ENCODE measurements around the gene ADAMTSL1.

Gene ADAMTSL1

GRCh38 chr9:18771763-18772162, 297.8 kb downstream of the ADAMTSL1 start:
- H3K27me3 ChIP-seq (ENCODE audit: control insufficient read depth in 1 of 2, insufficient read depth in 2 of 2, low read length in 2 of 2): no peaks in the 10 kb centered on the region
- H3K27ac ChIP-seq (ENCODE audit: low read depth, low read length): no peak overlapping the region
- peaks cover 0 to 15% of the 10 kb centered on the region in 2 donors for H3K4me1 ChIP-seq (ENCODE audit: control insufficient read depth in 1 of 2, insufficient read depth in 2 of 2, low read length in 2 of 2)
- no peaks in the 10 kb centered on the region for H3K9me3 ChIP-seq (ENCODE audit: control insufficient read depth in 1 of 2, low read length in 2 of 2)
- no peaks in the 10 kb centered on the region for H3K36me3 ChIP-seq (ENCODE audit: control insufficient read depth in 1 of 2, insufficient read depth in 2 of 2, low read length in 2 of 2)
- H3K4me3 ChIP-seq (ENCODE audit: low read depth in 1 of 2, low read length in 2 of 2): no peak overlapping the region
- no peak overlapping the region for H3K9ac ChIP-seq (ENCODE audit: low read depth in 1 of 2, low read length in 2 of 2)

DNA sequence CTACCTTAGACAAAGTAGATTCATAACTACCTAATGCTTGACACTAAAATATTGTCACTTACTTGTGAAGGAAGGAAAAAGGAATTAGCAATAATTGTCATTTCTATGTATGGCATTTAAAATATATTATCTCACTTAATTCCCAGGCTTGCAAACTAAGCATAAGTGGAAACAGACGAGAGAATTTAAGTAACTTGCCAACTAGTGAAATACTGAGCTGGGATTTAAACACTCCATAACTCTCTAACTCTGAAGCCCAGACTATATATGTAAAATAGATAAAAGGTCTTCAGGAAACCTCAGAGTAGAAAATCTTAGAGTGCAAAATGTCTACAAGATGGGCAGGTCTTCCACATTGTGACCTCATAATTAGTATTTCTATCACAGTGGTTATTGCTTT, 301.3 kb downstream of the ADAMTSL1 start:
- H3K4me3 ChIP-seq (ENCODE audit: low read depth in 1 of 2, low read length in 2 of 2): no peak overlapping the region
- H3K4me1 ChIP-seq (ENCODE audit: control insufficient read depth in 1 of 2, insufficient read depth in 2 of 2, low read length in 2 of 2): peaks cover 0 to 28% of the 10 kb centered on the region in 2 donors
- no peaks in the 10 kb centered on the region for H3K27me3 ChIP-seq (ENCODE audit: control insufficient read depth in 1 of 2, insufficient read depth in 2 of 2, low read length in 2 of 2)
- H3K27ac ChIP-seq (ENCODE audit: low read depth, low read length): no peak overlapping the region
- no peaks in the 10 kb centered on the region for H3K36me3 ChIP-seq (ENCODE audit: control insufficient read depth in 1 of 2, insufficient read depth in 2 of 2, low read length in 2 of 2)
- no peaks in the 10 kb centered on the region for H3K9me3 ChIP-seq (ENCODE audit: control insufficient read depth in 1 of 2, low read length in 2 of 2)
- H3K9ac ChIP-seq (ENCODE audit: low read depth in 1 of 2, low read length in 2 of 2): no peak overlapping the region

DNA sequence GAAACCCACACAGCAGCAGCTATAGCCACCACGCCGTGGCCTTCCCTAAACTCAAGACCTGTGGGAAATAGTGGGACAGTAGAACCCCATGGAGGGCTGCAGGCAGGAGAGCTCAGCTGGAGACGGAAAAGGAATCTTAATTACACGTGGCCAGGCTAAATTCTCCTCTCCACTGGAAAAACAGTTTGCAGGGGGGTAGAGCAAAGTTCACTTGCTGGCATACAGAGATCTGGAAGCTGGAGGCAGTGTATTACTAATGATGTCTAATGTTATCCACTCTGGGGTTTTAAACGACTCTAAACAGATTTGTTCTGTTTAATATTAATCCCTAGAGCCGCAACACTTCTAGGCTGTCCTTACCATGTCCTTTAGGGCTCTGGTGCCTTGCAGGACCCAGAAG, 302.0 kb downstream of the ADAMTSL1 start:
- H3K9ac ChIP-seq (ENCODE audit: low read depth in 1 of 2, low read length in 2 of 2): no peak overlapping the region
- no peaks in the 10 kb centered on the region for H3K36me3 ChIP-seq (ENCODE audit: control insufficient read depth in 1 of 2, insufficient read depth in 2 of 2, low read length in 2 of 2)
- no peaks in the 10 kb centered on the region for H3K27me3 ChIP-seq (ENCODE audit: control insufficient read depth in 1 of 2, insufficient read depth in 2 of 2, low read length in 2 of 2)
- no peak overlapping the region for H3K27ac ChIP-seq (ENCODE audit: low read depth, low read length)
- peaks cover 0 to 28% of the 10 kb centered on the region in 2 donors for H3K4me1 ChIP-seq (ENCODE audit: control insufficient read depth in 1 of 2, insufficient read depth in 2 of 2, low read length in 2 of 2)
- no peaks in the 10 kb centered on the region for H3K9me3 ChIP-seq (ENCODE audit: control insufficient read depth in 1 of 2, low read length in 2 of 2)
- H3K4me3 ChIP-seq (ENCODE audit: low read depth in 1 of 2, low read length in 2 of 2): no peak overlapping the region

DNA sequence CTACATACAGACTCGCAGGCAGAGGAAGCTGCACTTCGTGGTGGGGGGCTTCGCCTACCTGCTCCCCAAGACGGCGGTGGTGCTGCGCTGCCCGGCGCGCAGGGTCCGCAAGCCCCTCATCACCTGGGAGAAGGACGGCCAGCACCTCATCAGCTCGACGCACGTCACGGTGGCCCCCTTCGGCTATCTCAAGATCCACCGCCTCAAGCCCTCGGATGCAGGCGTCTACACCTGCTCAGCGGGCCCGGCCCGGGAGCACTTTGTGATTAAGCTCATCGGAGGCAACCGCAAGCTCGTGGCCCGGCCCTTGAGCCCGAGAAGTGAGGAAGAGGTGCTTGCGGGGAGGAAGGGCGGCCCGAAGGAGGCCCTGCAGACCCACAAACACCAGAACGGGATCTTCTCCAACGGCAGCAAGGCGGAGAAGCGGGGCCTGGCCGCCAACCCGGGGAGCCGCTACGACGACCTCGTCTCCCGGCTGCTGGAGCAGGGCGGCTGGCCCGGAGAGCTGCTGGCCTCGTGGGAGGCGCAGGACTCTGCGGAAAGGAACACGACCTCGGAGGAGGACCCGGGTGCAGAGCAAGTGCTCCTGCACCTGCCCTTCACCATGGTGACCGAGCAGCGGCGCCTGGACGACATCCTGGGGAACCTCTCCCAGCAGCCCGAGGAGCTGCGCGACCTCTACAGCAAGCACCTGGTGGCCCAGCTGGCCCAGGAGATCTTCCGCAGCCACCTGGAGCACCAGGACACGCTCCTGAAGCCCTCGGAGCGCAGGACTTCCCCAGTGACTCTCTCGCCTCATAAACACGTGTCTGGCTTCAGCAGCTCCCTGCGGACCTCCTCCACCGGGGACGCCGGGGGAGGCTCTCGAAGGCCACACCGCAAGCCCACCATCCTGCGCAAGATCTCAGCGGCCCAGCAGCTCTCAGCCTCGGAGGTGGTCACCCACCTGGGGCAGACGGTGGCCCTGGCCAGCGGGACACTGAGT, 303.2 kb downstream of the ADAMTSL1 start:
- Histone ChIP-seq H3K9me3 (ENCODE audit: control insufficient read depth in 1 of 2, low read length in 2 of 2) (no peaks in the 10 kb centered on the region), H3K36me3 (ENCODE audit: control insufficient read depth in 1 of 2, insufficient read depth in 2 of 2, low read length in 2 of 2) (no peaks in the 10 kb centered on the region), H3K9ac (ENCODE audit: low read depth in 1 of 2, low read length in 2 of 2) (no peak overlapping the region), H3K27me3 (ENCODE audit: control insufficient read depth in 1 of 2, insufficient read depth in 2 of 2, low read length in 2 of 2) (no peaks in the 10 kb centered on the region), H3K27ac (ENCODE audit: low read depth, low read length) (no peak overlapping the region), H3K4me3 (ENCODE audit: low read depth in 1 of 2, low read length in 2 of 2) (no peak overlapping the region), H3K4me1 (ENCODE audit: control insufficient read depth in 1 of 2, insufficient read depth in 2 of 2, low read length in 2 of 2) (peaks cover 0 to 24% of the 10 kb centered on the region in 2 donors)

DNA sequence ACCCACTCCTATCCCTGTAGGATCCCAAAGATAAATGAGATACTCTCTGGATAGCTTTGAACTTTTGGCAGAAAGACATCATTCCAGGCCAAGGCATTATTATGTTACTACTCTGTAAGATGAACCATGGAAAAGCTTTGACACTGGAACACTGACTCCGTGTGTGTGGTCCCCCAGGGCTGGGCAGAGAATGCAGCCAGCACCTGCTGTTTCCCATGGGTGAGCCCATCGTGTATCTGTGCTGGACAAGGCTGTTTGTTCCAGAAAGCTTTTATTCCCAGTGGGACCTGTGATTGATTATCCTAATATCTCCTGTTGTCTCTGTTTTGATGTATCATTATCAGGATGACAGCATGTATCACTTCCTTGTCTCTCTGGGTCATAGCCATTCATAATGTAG, 304.2 kb downstream of the ADAMTSL1 start:
- H3K27me3 ChIP-seq (ENCODE audit: control insufficient read depth in 1 of 2, insufficient read depth in 2 of 2, low read length in 2 of 2): no peaks in the 10 kb centered on the region
- H3K9me3 ChIP-seq (ENCODE audit: control insufficient read depth in 1 of 2, low read length in 2 of 2): no peaks in the 10 kb centered on the region
- H3K4me3 ChIP-seq (ENCODE audit: low read depth in 1 of 2, low read length in 2 of 2): no peak overlapping the region
- no peak overlapping the region for H3K27ac ChIP-seq (ENCODE audit: low read depth, low read length)
- H3K36me3 ChIP-seq (ENCODE audit: control insufficient read depth in 1 of 2, insufficient read depth in 2 of 2, low read length in 2 of 2): no peaks in the 10 kb centered on the region
- peaks cover 0 to 22% of the 10 kb centered on the region in 2 donors for H3K4me1 ChIP-seq (ENCODE audit: control insufficient read depth in 1 of 2, insufficient read depth in 2 of 2, low read length in 2 of 2)
- no peak overlapping the region for H3K9ac ChIP-seq (ENCODE audit: low read depth in 1 of 2, low read length in 2 of 2)

- H3K9ac ChIP-seq (ENCODE audit: low read depth in 1 of 2, low read length in 2 of 2): no peak overlapping the region
- no peak overlapping the region for H3K27ac ChIP-seq (ENCODE audit: low read depth, low read length)
- no peaks in the 10 kb centered on the region for H3K27me3 ChIP-seq (ENCODE audit: control insufficient read depth in 1 of 2, insufficient read depth in 2 of 2, low read length in 2 of 2)
- H3K4me3 ChIP-seq (ENCODE audit: low read depth in 1 of 2, low read length in 2 of 2): no peak overlapping the region
- peaks cover 0 to 22% of the 10 kb centered on the region in 2 donors for H3K4me1 ChIP-seq (ENCODE audit: control insufficient read depth in 1 of 2, insufficient read depth in 2 of 2, low read length in 2 of 2)
- no peaks in the 10 kb centered on the region for H3K36me3 ChIP-seq (ENCODE audit: control insufficient read depth in 1 of 2, insufficient read depth in 2 of 2, low read length in 2 of 2)
- no peaks in the 10 kb centered on the region for H3K9me3 ChIP-seq (ENCODE audit: control insufficient read depth in 1 of 2, low read length in 2 of 2)
These were observed 304.9 kb downstream of the ADAMTSL1 start for GRCh38 chr9:18778846-18779245.

GRCh38 chr9:18783909-18784308, 310.0 kb downstream of the ADAMTSL1 start:
- peaks cover 10 to 25% of the 10 kb centered on the region in 2 donors for H3K4me1 ChIP-seq (ENCODE audit: control insufficient read depth in 1 of 2, insufficient read depth in 2 of 2, low read length in 2 of 2)
- H3K9ac ChIP-seq (ENCODE audit: low read depth in 1 of 2, low read length in 2 of 2): no peak overlapping the region
- H3K27ac ChIP-seq (ENCODE audit: low read depth, low read length): no peak overlapping the region
- H3K36me3 ChIP-seq (ENCODE audit: control insufficient read depth in 1 of 2, insufficient read depth in 2 of 2, low read length in 2 of 2): no peaks in the 10 kb centered on the region
- H3K27me3 ChIP-seq (ENCODE audit: control insufficient read depth in 1 of 2, insufficient read depth in 2 of 2, low read length in 2 of 2): no peaks in the 10 kb centered on the region
- H3K4me3 ChIP-seq (ENCODE audit: low read depth in 1 of 2, low read length in 2 of 2): no peak overlapping the region
- H3K9me3 ChIP-seq (ENCODE audit: control insufficient read depth in 1 of 2, low read length in 2 of 2): no peaks in the 10 kb centered on the region

- no peaks in the 10 kb centered on the region for H3K27me3 ChIP-seq (ENCODE audit: control insufficient read depth in 1 of 2, insufficient read depth in 2 of 2, low read length in 2 of 2)
- H3K4me3 ChIP-seq (ENCODE audit: low read depth in 1 of 2, low read length in 2 of 2): no peak overlapping the region
- H3K9me3 ChIP-seq (ENCODE audit: control insufficient read depth in 1 of 2, low read length in 2 of 2): no peaks in the 10 kb centered on the region
- peaks cover 10 to 23% of the 10 kb centered on the region in 2 donors for H3K4me1 ChIP-seq (ENCODE audit: control insufficient read depth in 1 of 2, insufficient read depth in 2 of 2, low read length in 2 of 2)
- no peaks in the 10 kb centered on the region for H3K36me3 ChIP-seq (ENCODE audit: control insufficient read depth in 1 of 2, insufficient read depth in 2 of 2, low read length in 2 of 2)
- no peak overlapping the region for H3K9ac ChIP-seq (ENCODE audit: low read depth in 1 of 2, low read length in 2 of 2)
- no peak overlapping the region for H3K27ac ChIP-seq (ENCODE audit: low read depth, low read length)
These were observed 311.7 kb downstream of the ADAMTSL1 start for GRCh38 chr9:18785604-18786003.

- no peak overlapping the region for H3K4me3 ChIP-seq (ENCODE audit: low read depth in 1 of 2, low read length in 2 of 2)
- peak overlapping the region; percentile 27 for H3K27ac ChIP-seq (ENCODE audit: low read depth, low read length)
- H3K4me1 ChIP-seq (ENCODE audit: control insufficient read depth in 1 of 2, insufficient read depth in 2 of 2, low read length in 2 of 2): peaks cover 10 to 23% of the 10 kb centered on the region in 2 donors
- no peak overlapping the region for H3K9ac ChIP-seq (ENCODE audit: low read depth in 1 of 2, low read length in 2 of 2)
- no peaks in the 10 kb centered on the region for H3K27me3 ChIP-seq (ENCODE audit: control insufficient read depth in 1 of 2, insufficient read depth in 2 of 2, low read length in 2 of 2)
- no peaks in the 10 kb centered on the region for H3K9me3 ChIP-seq (ENCODE audit: control insufficient read depth in 1 of 2, low read length in 2 of 2)
- H3K36me3 ChIP-seq (ENCODE audit: control insufficient read depth in 1 of 2, insufficient read depth in 2 of 2, low read length in 2 of 2): no peaks in the 10 kb centered on the region
These were observed 312.2 kb downstream of the ADAMTSL1 start for GRCh38 chr9:18786196-18786595.

GRCh38 chr9:18786911-18787650, 313.1 kb downstream of the ADAMTSL1 start:
- Histone ChIP-seq H3K36me3 (ENCODE audit: control insufficient read depth in 1 of 2, insufficient read depth in 2 of 2, low read length in 2 of 2) (no peaks in the 10 kb centered on the region), H3K4me1 (ENCODE audit: control insufficient read depth in 1 of 2, insufficient read depth in 2 of 2, low read length in 2 of 2) (peaks cover 10 to 23% of the 10 kb centered on the region in 2 donors), H3K9ac (ENCODE audit: low read depth in 1 of 2, low read length in 2 of 2) (no peak overlapping the region), H3K4me3 (ENCODE audit: low read depth in 1 of 2, low read length in 2 of 2) (no peak overlapping the region), H3K27me3 (ENCODE audit: control insufficient read depth in 1 of 2, insufficient read depth in 2 of 2, low read length in 2 of 2) (no peaks in the 10 kb centered on the region), H3K9me3 (ENCODE audit: control insufficient read depth in 1 of 2, low read length in 2 of 2) (no peaks in the 10 kb centered on the region), H3K27ac (ENCODE audit: low read depth, low read length) (no peak overlapping the region)

All from duodenal mucosa (tissue), 2 donors.